Skeletal muscle cell (primary cell): Measurements from ENCODE around the gene SAC3D1.
"Not testable (repeated sequence)": the region's sequence is repeated elsewhere in the genome, so short reads cannot be mapped to it uniquely, and the experiment has no call there.

ENCODE experiments used
- DNase-seq: peaks from one replicate; pipeline ENCODE4 v3.0.0-alpha.2; 2010; ENCODE audit warnings: low read depth
- H3K4me3 ChIP-seq: 2 replicates; pipeline ENCODE4 v1.5.1; 2011; ENCODE audit warnings: low read depth, mild to moderate bottlenecking, control low read depth, low read length, moderate library complexity

The SAC3D1 gene

DNA sequence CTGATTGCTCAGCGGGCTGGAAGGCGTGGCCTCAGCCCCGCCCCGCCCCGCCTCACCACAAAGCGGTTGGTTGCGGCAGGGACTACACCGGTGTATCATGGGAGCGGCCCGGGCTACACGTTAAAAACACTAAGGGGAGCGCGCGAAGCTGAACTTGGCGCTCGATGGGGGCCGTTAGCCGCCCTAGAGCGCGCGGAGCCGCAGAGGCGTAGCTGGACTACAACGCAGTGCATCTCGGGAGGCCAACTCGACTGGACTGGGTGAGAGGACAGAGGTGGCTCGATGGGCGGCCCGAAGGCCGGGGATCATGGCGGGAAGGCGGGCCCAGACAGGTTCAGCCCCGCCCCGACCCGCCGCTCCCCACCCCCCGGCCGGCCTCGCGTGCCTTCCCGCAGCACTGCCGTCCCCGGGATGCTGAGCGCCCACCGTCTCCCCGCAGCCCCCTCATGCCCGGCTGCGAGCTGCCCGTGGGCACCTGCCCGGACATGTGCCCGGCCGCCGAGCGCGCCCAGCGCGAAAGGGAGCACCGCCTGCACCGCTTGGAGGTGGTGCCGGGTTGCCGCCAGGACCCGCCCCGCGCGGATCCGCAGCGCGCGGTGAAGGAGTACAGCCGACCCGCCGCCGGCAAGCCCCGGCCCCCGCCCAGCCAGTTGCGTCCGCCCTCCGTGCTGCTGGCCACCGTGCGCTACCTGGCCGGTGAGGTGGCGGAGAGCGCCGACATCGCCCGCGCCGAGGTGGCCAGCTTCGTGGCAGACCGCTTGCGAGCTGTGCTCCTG lies at the start of gene SAC3D1:
TSS of gene SAC3D1 (plus strand) at position 364 of the 776 bp plus-strand sequence. CDS start at position 447, 83 bp downstream.
- DNase-seq = peak; percentile 80

DNA sequence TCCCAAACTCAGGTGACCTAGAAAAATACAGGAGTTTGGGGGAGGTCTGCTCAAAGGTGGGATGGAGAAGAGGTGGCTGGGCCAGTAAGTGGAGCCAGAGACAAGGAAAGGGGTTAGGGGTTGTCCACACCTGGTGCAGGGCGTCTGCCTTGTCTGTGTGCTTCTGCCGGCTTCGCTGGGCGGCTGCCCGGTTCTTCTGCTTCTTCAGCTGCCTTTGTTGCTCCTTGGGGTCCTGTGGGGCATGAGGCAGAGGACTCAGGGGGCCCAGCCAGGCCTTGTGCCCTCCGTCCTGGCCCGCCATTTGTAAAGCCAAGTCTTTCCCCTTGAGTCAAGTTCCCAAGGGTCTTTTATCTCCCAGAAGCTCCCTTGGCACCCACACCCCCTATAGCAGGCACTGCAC lies 46.7 kb upstream of the SAC3D1 start:
- DNase-seq = no peak
- H3K4me3 ChIP-seq = no peak overlapping the region

More for the DNA sequence above, at the start of gene SAC3D1:
- H3K4me3 ChIP-seq = peak within 1 kb of the TSS; percentile 71

DNA sequence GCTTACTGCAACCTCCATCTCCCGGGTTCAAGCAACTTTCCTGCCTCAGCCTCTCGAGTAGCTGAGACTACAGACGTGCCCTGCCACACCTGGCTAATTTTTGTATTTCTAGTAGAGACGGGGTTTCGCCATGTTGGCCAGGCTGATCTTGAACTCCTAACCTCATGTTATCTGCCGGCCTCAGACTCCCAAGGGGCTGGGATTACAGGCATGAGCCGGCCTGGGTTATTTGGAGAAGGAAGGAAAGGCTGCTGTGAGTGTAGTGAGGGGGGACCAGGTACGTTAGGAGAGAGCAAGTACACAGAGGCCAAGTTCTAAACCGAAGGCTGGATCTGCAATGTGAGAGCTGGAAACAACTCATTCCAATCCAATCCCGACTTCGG lies 44.7 kb upstream of the SAC3D1 start:
- no peak for DNase-seq
- no peak overlapping the region for H3K4me3 ChIP-seq

DNA sequence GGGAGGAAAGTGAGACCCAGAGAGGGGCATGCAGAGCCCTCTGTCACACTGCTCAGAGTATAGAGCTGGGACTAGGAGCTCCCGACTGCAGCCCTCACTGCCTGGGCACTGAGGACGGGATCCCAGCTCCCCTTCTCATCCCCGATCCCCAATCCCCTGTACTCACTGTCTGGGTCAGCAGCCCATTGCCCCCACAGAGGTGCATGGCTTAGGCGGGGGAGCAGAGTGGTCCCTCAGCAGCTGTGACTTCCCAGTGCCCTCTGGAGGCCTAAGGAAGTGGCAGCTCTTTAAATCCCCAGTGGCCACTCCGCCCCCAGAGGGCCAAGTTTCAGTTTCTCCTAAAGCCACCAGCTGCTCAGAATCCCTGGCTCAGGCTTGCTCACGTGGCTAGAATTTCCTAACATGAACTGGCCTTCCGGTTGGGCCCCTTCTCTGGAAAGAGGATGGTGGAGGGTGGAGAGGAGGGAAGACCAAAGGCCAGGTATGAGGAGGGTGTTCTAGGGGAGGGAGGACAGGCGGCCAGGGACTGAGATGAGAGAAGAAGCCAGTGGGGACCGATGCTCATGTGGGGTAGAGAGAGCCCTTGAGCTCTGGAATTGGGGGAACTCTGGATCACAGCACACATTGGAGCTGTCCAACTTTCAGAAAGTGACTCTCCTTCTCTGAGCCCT lies 44.2 kb upstream of the SAC3D1 start, which contains the start of gene BATF2:
TSS of gene BATF2 (minus strand) at position 262 of the 671 bp plus-strand sequence. CDS start at position 205, 57 bp downstream.
- no peak within 1 kb of the TSS for H3K4me3 ChIP-seq
- DNase-seq = no peak

DNA sequence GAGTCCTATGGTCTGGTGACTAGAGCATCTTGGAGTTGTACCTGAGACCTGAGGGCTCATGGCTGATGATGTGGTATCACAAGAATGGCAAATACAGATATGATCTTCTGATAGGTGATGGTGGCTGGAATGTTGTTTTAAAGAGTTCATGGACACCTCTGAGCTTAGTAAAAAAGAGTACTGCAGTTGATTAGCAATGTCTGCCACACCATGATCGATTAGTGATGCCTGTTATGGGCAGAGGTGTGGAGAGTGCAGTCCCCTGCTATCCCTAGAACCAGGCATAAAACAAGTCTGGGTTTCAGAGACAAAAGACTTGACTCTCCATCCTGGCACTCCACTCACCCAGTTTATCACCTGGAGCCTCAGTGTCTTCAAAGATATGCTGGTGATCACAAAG lies 42.9 kb upstream of the SAC3D1 start:
- DNase-seq = no peak
- no peak overlapping the region for H3K4me3 ChIP-seq

DNA sequence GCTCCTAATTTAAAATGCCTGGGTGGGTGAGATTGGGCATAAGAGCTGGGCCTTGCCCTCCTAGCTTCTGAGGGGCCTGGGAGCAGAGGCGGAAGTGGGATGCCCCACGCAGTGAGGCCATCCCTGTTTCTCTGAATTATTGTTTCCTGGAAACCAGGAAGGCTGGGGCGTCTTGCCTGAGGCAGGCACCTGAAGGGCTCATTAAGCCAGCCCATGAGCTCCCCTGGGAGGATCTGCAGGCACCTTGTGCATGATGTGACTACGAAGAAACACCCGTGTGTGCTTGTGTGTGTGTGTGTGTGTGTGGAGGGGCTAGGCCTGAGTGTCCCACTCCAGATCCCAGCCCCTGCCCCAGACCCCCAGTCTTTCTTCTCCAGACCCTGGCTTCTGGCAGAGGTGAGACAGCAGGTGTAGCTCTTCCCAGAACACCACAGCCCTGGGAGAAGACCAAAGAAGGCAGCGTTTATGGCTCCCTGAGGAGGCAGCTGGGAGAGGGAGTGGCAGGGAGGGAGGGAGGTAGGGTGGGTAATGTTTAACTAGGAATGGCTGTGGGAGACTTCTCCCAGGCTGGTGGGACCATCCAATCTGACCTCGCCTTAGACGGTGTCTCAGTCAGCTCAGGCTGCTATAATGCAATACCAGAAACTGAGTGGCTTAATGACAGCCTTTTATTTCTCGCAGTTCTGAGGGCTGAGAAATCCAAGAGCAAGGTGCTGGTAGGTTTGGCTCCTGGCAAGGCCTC lies 42.1 kb upstream of the SAC3D1 start:
- DNase-seq = no peak
- no peak overlapping the region for H3K4me3 ChIP-seq

DNA sequence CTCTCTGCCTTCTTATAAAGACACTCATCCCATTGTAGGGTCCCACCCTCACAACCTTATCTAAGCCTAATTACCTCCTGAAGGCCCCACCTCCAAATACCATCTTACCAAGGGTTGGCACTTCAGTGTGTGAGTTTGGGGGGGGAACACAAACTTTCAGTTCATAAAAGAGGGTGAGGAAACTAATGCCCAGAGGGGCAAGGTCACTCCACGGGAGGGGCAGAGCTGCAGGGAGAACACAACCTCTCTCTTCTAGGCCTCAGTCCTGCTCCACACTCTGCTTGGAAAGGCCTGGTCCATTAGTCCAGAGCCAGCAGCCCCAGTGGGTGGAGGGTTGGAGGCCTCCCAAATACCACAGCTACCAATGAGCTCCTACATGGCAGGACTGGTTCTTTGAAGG lies 41.5 kb upstream of the SAC3D1 start:
- DNase-seq = no peak
- H3K4me3 ChIP-seq = no peak overlapping the region

DNA sequence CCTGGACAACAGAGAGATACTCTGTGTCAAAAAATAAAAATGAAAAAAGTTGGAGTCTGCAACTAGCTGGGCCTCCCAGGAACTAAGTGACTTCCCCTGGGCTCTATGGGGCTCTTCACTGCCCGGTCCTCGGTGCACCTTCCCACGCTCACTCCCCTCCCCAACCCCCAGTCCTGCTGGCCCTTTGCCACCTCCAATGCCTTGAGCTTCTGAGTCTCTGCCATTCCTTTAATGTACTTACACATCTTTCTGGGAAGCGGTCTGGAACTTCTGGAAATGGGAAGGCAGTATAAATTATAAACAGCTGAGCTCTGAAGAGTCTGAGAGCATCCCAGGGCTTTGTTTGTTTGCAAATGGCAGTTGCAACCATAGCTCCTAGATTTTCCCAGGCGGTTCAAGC lies 38.3 kb upstream of the SAC3D1 start:
- no peak overlapping the region for H3K4me3 ChIP-seq
- DNase-seq = no peak

DNA sequence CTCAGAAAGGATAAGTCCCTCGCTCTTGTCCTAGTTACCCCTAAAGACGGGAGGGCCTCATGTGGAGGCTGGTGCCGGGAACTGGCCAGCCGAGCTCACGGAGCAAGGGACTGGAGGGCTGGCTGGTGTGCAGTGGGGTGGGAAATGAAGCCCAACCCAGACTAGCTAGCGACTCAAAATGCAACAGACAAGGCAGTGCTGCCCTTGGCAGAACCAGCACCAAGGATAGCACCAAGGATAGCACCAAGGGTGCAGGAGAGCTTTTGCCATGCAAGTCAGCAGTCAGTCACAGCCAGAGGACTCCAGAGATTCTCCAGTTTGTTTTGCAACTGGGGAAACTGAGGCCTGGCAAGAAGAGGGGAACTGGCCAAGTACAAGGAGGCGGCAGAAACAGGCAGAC lies 37.7 kb upstream of the SAC3D1 start:
- H3K4me3 ChIP-seq = no peak overlapping the region
- DNase-seq = no peak

DNA sequence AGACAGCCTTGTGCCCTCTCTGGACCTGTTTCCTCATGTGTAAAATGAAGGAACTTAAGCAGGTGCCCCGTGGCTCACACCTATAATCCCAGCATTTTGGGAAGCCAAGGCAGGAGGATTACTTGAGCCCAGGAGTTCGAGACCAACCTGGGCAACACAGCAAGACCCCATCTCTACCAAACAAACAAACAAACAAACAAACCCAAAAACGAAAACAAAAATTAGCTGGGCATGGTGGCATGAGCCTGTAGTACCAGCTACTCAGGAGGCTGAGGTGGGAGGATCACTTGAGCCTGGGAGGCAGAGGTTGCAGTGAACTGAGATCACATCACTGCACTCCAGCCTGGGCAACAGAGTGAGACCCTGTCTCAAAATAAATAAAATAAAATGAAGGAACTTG lies 37.0 kb upstream of the SAC3D1 start:
- H3K4me3 ChIP-seq, DNase-seq: not testable (repeated sequence)

DNA sequence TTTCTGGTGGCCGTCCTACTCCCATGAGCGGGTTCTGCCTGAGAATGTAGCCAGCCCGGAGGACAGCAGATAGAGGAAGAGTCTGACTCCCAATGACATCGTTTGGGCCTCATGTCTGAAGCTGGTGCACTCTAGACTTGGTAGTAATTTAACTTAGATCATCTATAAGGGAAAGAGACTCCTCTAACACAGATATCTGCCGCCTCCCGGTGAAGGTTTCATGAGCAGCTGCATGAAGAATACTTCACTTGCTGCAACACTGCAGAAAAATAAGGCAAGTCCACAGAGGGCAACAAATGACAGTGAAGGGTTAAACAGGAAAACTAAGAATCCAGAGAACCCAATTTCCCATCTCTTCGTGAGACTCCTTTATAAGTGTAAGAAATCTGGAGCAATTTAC lies 33.0 kb upstream of the SAC3D1 start:
- DNase-seq = no peak
- no peak overlapping the region for H3K4me3 ChIP-seq

DNA sequence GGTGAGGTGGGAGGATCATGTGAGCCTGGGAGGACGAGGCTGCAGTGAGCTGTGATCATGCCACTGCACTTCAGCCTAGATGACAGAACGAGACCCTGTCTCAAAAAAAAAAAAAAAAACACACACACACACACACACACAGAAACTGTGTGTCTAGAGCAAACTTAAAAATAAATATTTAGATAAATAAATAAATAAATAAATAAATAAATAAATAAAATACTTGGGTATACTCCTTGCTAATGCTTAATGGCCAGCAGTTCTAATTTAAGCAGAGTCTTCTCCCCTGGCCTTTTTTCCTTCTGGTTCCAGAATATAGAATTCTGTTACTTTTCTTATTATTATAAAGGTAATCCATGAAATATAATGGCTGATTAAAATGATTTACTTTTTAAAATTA lies 32.1 kb upstream of the SAC3D1 start:
- H3K4me3 ChIP-seq = no peak overlapping the region
- DNase-seq = no peak

DNA sequence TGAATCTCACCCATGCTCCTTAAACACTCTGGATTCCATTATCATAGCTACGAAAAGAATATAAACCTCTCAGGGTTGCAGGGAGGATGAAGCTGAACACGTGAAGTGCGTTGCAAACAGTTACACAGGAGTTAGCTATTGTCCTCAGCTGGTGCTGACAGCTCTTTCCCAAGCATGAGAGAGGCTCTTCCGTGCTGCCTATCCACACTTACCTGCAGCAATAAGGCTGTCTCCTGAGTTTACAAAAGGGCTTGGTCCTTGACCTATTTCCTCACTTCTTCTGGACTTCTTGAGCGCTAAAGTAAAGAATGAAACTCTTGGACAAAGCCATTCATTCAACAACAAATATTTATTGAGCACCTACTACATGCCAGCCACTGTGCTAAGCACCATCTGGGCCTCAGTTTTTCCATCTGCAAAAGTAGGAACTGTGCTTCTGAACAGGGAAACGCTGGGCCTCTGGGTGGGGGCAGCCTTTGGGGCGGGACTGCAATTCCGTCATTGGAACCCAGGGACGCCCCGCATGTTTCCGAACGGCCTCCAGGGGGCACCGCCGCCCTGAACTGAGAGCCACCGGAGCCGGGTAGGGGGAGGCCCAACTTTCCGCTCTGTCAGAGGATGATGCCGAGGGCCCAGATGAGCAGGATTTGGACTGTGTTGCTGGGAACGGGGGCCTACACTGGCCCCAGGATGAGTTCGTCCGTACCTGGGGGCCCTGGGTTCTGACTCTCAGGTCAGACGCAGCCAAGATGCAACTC lies 27.7 kb upstream of the SAC3D1 start:
- H3K4me3 ChIP-seq = peak overlapping the region; percentile 81
- DNase-seq = peak; percentile 43

DNA sequence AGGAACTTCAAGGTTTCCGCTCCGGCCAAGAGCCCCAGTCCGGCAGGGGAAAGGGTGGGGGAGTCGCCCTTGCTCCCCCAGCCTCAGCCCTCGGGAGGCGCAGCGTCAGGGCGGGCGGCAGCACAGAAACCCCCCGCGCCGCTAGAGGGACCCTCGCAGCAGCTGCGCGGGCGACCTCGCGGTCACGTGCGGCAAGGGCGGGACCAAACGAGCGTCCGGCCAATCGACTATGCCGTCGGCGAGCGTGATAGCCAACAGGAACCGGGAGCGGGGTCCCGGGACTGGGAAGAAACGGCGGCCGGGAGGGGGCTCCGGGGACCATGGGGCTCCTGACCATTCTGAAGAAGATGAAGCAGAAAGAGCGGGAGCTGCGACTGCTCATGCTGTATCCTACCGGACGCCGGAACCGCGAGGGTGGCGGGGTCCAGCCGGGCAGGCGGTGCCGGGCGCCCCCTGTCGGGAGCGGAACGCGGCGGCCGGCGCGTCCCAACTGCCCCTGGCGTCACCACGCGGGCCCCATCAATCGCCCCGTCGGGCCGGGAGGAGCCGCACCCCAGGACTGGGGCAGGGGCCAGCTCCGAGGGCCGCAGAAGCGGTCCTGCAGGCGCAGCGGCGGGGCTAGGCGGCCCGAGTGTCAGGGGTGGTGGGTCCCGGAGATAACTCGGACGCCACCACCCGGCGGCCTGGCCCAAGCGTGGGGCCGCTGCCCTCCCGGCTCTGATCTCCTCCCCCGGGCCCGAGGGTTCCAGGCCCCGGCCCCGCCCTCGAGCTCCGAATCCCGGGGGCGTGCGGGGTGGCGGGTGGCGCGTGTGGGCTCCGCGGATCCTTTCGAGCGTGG lies 26.9 kb upstream of the SAC3D1 start, which contains the start of gene ARL2:
TSS of gene ARL2 (plus strand) at position 273 of the 838 bp plus-strand sequence. CDS start at position 321, 48 bp downstream.
- DNase-seq = peak; percentile 61
- H3K4me3 ChIP-seq = peak within 1 kb of the TSS; percentile 81

DNA sequence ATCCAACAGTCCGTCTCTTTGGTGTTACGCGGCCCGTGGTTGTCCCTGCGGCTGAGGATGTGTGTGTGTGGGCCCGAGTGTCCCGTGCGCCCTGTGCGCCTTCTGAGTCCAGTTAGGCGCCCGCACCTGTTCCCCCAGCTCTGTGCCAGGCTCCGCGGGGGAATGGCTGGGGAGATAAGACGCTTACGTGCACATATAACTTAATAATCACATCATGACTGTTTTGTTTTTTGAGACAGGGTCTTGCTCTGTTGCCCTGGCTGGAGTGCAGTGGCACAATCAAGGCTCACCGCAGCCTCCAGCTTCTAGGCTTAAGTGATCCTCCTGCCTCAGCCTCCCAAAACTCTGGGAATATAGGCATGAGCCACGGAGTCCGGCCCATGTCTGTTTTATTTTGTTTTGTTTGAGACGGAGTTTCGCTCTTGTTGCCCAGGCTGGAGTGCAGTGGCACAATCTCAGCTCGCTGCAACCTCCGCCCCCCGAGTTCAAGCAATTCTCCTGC lies 26.2 kb upstream of the SAC3D1 start:
- no peak for DNase-seq
- peak overlapping the region; percentile 81 for H3K4me3 ChIP-seq

DNA sequence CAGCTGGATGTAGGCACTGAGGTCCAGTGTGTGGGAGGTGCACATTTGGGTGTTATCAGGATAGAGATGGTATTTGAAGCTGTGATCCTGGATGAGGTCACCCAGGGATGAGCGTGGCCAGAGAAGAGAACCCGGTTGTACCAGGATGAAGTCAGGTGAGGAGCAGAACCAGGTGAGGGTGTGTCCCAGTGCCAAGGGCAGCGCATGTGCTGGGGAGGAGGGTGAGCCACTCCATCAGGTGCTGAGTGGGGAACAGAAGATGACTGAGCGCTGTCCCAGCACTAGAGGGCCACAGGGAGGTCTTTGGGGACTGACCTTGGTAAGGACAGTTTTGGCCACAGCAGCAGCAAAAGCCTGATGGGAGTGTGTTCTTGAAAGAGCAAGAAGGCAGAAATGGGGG lies 24.3 kb upstream of the SAC3D1 start:
- H3K4me3 ChIP-seq = no peak overlapping the region
- DNase-seq = no peak

DNA sequence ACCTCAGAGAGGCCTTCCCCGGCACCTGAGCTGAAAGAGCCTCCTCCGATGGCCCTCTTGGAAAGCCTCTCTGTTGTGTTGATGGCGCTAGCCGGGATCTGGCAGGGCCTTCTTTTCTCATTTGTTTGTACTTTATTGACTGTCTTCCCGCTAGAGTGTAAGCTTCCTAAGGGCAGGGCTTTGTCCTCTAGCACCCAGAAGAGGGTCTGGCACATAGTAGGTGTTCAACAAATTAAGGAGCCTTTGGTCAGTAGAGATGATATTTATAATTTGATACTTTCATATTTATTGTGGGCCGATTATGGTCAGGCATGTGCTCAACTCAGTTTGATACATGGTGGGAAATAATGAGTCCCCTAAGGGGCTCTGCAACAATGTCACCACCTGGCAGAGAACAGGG lies 23.1 kb upstream of the SAC3D1 start:
- DNase-seq = no peak
- H3K4me3 ChIP-seq = no peak overlapping the region

DNA sequence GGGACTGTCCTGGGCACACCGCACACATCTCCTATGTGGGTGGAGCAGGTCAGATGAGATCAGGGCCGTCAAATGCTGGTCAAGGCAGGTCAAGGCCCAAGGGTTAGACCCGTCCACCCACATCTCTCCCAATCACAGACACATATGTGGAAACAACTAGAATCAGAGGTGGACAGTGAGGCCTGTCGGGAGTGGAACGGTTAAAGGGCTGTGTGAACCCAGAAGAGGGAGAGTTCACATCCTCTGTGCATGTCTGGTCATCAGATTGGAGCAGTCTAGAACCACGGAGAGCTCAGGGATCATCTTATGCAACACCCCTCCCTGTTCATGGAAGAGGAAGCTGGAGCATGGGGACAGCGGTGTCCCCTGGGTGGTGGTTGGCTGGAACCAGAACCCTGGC lies 21.2 kb upstream of the SAC3D1 start:
- no peak overlapping the region for H3K4me3 ChIP-seq

More for the DNA sequence above, 21.2 kb upstream of the SAC3D1 start:
- DNase-seq = no peak
